Upper lobe of right lung (tissue), 1 donor: ENCODE measurements around the gene IL17RC. TPM values are rescaled to one million over a fixed set of nuclear protein-coding genes. Genes with fewer than 3 reads are reported as not detected.
A peak's percentile ranks its signal among the peaks of the same experiment; 100 is the strongest.

Experiments used
- ATAC-seq: fragments of 200-7000 bp; cut with Tn5 transposase; one replicate; pipeline ENCODE4 v1.9.1; 2020; ENCODE audit warnings: mild to moderate bottlenecking, moderate library complexity
- DNase-seq: peaks from one replicate; pipeline ENCODE4 v3.0.0-alpha.2; 2020
- H3K27ac ChIP-seq: fragments of 200-600 bp; one replicate; pipeline ENCODE4 v1.8.0; 2022
- H3K27me3 ChIP-seq: fragments of 200-600 bp; one replicate; pipeline ENCODE4 v1.8.0; 2022; ENCODE audit warnings: mild to moderate bottlenecking
- H3K36me3 ChIP-seq: fragments of 200-600 bp; one replicate; pipeline ENCODE4 v1.8.0; 2022
- H3K4me1 ChIP-seq: fragments of 200-600 bp; one replicate; pipeline ENCODE4 v1.8.0; 2022
- H3K4me3 ChIP-seq: fragments of 200-600 bp; one replicate; pipeline ENCODE4 v1.8.0; 2022; ENCODE audit warnings: mild to moderate bottlenecking
- H3K9me3 ChIP-seq: fragments of 200-600 bp; one replicate; pipeline ENCODE4 v1.8.0; 2022
- CTCF ChIP-seq: fragments of 200-600 bp; IDR thresholded peaks from one replicate; pipeline ENCODE4 v1.8.0; 2022; ENCODE audit warnings: antibody characterized with exemption
- intact Hi-C: fragments of 100-400 bp; cut with DNase I; formaldehyde crosslinking; loops from one replicate; pipeline ENCODE4 v1.11.0; 2022
- total RNA-seq: library from RNA; stranded (reverse); fragmentation: NEBNext Ultra II Directional; extraction: Animal tissue kit (Norgen Biotek cat#: 25700); gene quantifications from one replicate; pipeline ENCODE4 v1.2.1, GENCODE V29; 2021
- donor health status: DM: no; HTN: yes; CAD: no; lungs with severe emphysema.

IL17RC gene
- total RNA-seq, 1 donor from 2014 or later = 26.9 TPM

- Histone ChIP-seq H3K27ac (no peak overlapping the region), H3K4me3 (no peak overlapping the region), H3K9me3 (no peaks in the 10 kb centered on the region), H3K36me3 (peaks cover 73% of the 10 kb centered on the region), H3K4me1 (no peaks in the 10 kb centered on the region), H3K27me3 (no peaks in the 10 kb centered on the region)
- DNase-seq (no peak), ATAC-seq (no peak)
- intact Hi-C loops = no loop called here
- TF ChIP-seq CTCF = no peak
Observed at GRCh38 chr3:9965200-9965875, 48.4 kb downstream of the IL17RC start.

GRCh38 chr3:9966841-9967240 lies 49.9 kb downstream of the IL17RC start:
- no peak for TF ChIP-seq CTCF
- intact Hi-C loops = no loop called here
- Histone ChIP-seq H3K4me3 (no peak overlapping the region), H3K36me3 (peaks cover 79% of the 10 kb centered on the region), H3K27me3 (no peaks in the 10 kb centered on the region), H3K4me1 (peaks cover 7% of the 10 kb centered on the region), H3K27ac (no peak overlapping the region), H3K9me3 (no peaks in the 10 kb centered on the region)
- ATAC-seq (no peak), DNase-seq (no peak)

- H3K27me3 ChIP-seq = no peaks in the 10 kb centered on the region
- H3K4me3 ChIP-seq = no peak overlapping the region
- intact Hi-C loops = no loop called here
- DNase-seq (no peak), ATAC-seq (peak; percentile 47)
- peak overlapping the region; percentile 27 for H3K27ac ChIP-seq
- no peaks in the 10 kb centered on the region for H3K9me3 ChIP-seq
- H3K4me1 ChIP-seq = peaks cover 7% of the 10 kb centered on the region
- no peak for TF ChIP-seq CTCF
- H3K36me3 ChIP-seq = peaks cover 79% of the 10 kb centered on the region
Observed at GRCh38 chr3:9969632-9970019, 52.7 kb downstream of the IL17RC start.

- Histone ChIP-seq H3K27ac (peak overlapping the region; percentile 27), H3K9me3 (no peaks in the 10 kb centered on the region), H3K4me1 (peaks cover 7% of the 10 kb centered on the region), H3K27me3 (no peaks in the 10 kb centered on the region), H3K4me3 (no peak overlapping the region), H3K36me3 (peaks cover 83% of the 10 kb centered on the region)
- DNase-seq (no peak), ATAC-seq (peak; percentile 72)
- intact Hi-C loops = no loop called here
- no peak for TF ChIP-seq CTCF
Observed at GRCh38 chr3:9970020-9970652, 53.2 kb downstream of the IL17RC start.

GRCh38 chr3:9976721-9977709 lies 60.1 kb downstream of the IL17RC start:
- Histone ChIP-seq H3K4me1 (peaks cover 32% of the 10 kb centered on the region), H3K27ac (peak overlapping the region; percentile 82), H3K36me3 (peaks cover 53% of the 10 kb centered on the region), H3K4me3 (no peak overlapping the region), H3K9me3 (no peaks in the 10 kb centered on the region), H3K27me3 (no peaks in the 10 kb centered on the region)
- DNase-seq (peak; percentile 76), ATAC-seq (peak; percentile 97)
- intact Hi-C loops = no loop called here
- no peak for TF ChIP-seq CTCF
